CD14-positive monocyte (primary cell): ENCODE measurements around the gene SPTSSA. TPM values are rescaled to one million over a fixed set of nuclear protein-coding genes. Genes with fewer than 3 reads are reported as not detected.

Experiments used
- DNase-seq, 3 donors: peaks; one replicate each; pipeline ENCODE4 v3.0.0-alpha.2; 2011 to 2022
- H2AFZ ChIP-seq: 2 replicates; pipeline ENCODE4 v1.6.0; 2012; ENCODE audit warnings: mild to moderate bottlenecking, low read depth, low read length, inconsistent platforms; ENCODE audit not compliant: insufficient read depth, poor library complexity, severe bottlenecking
- H3K27ac ChIP-seq, 2 donors: 1 replicate in 1 of 2; 2 replicates in 1 of 2; pipeline ENCODE4 v1.5.1; 2012 to 2013; ENCODE audit warnings: low read length in 2 of 2, control low read depth in 1 of 2, inconsistent platforms in 1 of 2, low read depth in 1 of 2, mild to moderate bottlenecking in 1 of 2
- H3K27me3 ChIP-seq, 2 donors: one replicate each; pipeline versions ENCODE4 v1.6.0 to v1.6.1; 2011 to 2013; ENCODE audit warnings: low read length in 2 of 2; ENCODE audit not compliant: control insufficient read depth in 2 of 2, insufficient read depth in 2 of 2
- H3K36me3 ChIP-seq, 2 donors: replicated peaks in 1 of 2; 1 replicate in 1 of 2; 2 replicates in 1 of 2; pipeline versions ENCODE4 v1.5.1 to v1.6.1; 2012 to 2013; ENCODE audit warnings: low read length in 2 of 2, control low read depth in 1 of 2, inconsistent platforms in 1 of 2, mild to moderate bottlenecking in 1 of 2; ENCODE audit not compliant: insufficient read depth in 2 of 2, control insufficient read depth in 1 of 2
- H3K4me1 ChIP-seq, 2 donors: 1 replicate in 1 of 2; 2 replicates in 1 of 2; pipeline versions ENCODE4 v1.5.1 to v1.6.1; 2012 to 2013; ENCODE audit warnings: low read length in 2 of 2, control low read depth in 1 of 2, inconsistent platforms in 1 of 2, mild to moderate bottlenecking in 1 of 2, moderate library complexity in 1 of 2; ENCODE audit not compliant: insufficient read depth in 2 of 2, control insufficient read depth in 1 of 2
- H3K4me2 ChIP-seq: replicated peaks from 2 replicates; pipeline ENCODE3; 2012; ENCODE audit warnings: low read length, moderate library complexity, mild to moderate bottlenecking; ENCODE audit not compliant: poor library complexity, severe bottlenecking; ENCODE audit errors: extremely low read depth
- H3K4me3 ChIP-seq, 3 experiments: fragments of 200-600 bp in 1 of 3; sonication (generic) in 1 of 3; replicated peaks in 1 of 3; 1 replicate in 2 of 3; 2 replicates in 1 of 3; pipeline ENCODE4 v1.5.1; 2011 to 2013; ENCODE audit warnings: low read length in 3 of 3, mild to moderate bottlenecking in 3 of 3, control low read depth in 2 of 3, low read depth in 2 of 3, inconsistent platforms in 1 of 3, moderate library complexity in 1 of 3
- H3K79me2 ChIP-seq: 2 replicates; pipeline ENCODE4 v1.6.0; 2012; ENCODE audit warnings: mild to moderate bottlenecking, control low read depth, inconsistent platforms, low read length, moderate library complexity; ENCODE audit not compliant: insufficient read depth
- H3K9ac ChIP-seq: 2 replicates; pipeline ENCODE4 v1.6.0; 2017; ENCODE audit warnings: low read length, mild to moderate bottlenecking; ENCODE audit not compliant: insufficient read depth, poor library complexity, severe bottlenecking
- H3K9me3 ChIP-seq, 2 donors: replicated peaks in 1 of 2; 1 replicate in 1 of 2; 2 replicates in 1 of 2; pipeline versions ENCODE4 v1.5.1 to v1.6.1; 2012 to 2013; ENCODE audit warnings: low read length in 2 of 2, control low read depth in 1 of 2; ENCODE audit not compliant: control insufficient read depth in 1 of 2, insufficient read depth in 1 of 2
- H4K20me1 ChIP-seq: 2 replicates; pipeline ENCODE4 v1.6.0; 2012; ENCODE audit warnings: mild to moderate bottlenecking, low read length, control low read depth, moderate library complexity; ENCODE audit not compliant: insufficient read depth
- H3K27ac Mint-ChIP-seq, 7 donors: one replicate each; pipeline ENCODE4 v1.8.0; 2020; ENCODE audit warnings: mild to moderate bottlenecking in 7 of 7, mixed read lengths in 7 of 7, moderate library complexity in 6 of 7, inconsistent platforms in 2 of 7
- H3K27me3 Mint-ChIP-seq, 3 donors: one replicate each; pipeline ENCODE4 v1.8.0; 2021 to 2022; ENCODE audit warnings: low read depth in 3 of 3, mild to moderate bottlenecking in 3 of 3, mixed read lengths in 3 of 3, moderate library complexity in 3 of 3, inconsistent platforms in 1 of 3
- H3K36me3 Mint-ChIP-seq, 2 donors: one replicate each; pipeline ENCODE4 v1.8.0; 2020; ENCODE audit warnings: mixed read lengths in 2 of 2, inconsistent platforms in 1 of 2, mild to moderate bottlenecking in 1 of 2
- H3K4me1 Mint-ChIP-seq: one replicate; pipeline ENCODE4 v1.8.0; 2020; ENCODE audit warnings: mild to moderate bottlenecking, mixed read lengths
- H3K4me3 Mint-ChIP-seq, 2 donors: one replicate each; pipeline ENCODE4 v1.8.0; 2020; ENCODE audit warnings: mild to moderate bottlenecking in 2 of 2, mixed read lengths in 2 of 2, moderate library complexity in 1 of 2
- H3K9me3 Mint-ChIP-seq, 7 donors: one replicate each; pipeline ENCODE4 v1.8.0; 2020 to 2022; ENCODE audit warnings: mixed read lengths in 7 of 7, mild to moderate bottlenecking in 6 of 7, moderate library complexity in 6 of 7, inconsistent platforms in 2 of 7
- CTCF ChIP-seq: fragments of 200-600 bp; IDR thresholded peaks from one replicate; pipeline ENCODE4 v1.8.0; 2022; ENCODE audit warnings: antibody characterized with exemption, mild to moderate bottlenecking
- WGBS: methylation state at CpG from one replicate; pipeline ENCODE4 v1.1.5; 2013; ENCODE audit warnings: missing lambda C conversion rate; ENCODE audit not compliant: insufficient coverage; 5-methylcytosine and 5-hydroxymethylcytosine counted together
- intact Hi-C, 2 donors: fragments of 100-400 bp; cut with micrococcal nuclease; formaldehyde crosslinking; loops; one replicate each; pipeline versions ENCODE4 v1.15.0 to v1.15.1; 2023
- polyA plus RNA-seq, 3 donors: library from polyadenylated mRNA; depleted of rRNA in 1 of 3; unstranded in 2 of 3; stranded (reverse) in 1 of 3; fragments of 300-500 nt in 2 of 3; fragments of >200 nt in 1 of 3; fragmentation: Illumina TruSeq in 2 of 3; gene quantifications; 1 replicate in 2 of 3; 2 replicates in 1 of 3; pipeline ENCODE4 v1.2.3, GENCODE V29; 2012 to 2021

SPTSSA gene
- polyA plus RNA-seq, 3 donors = 14.2 to 85.7 (median 70.6) TPM

- Histone ChIP-seq H3K27ac (no peak overlapping the region), H3K4me3 (no peak overlapping the region), H3K9ac (no peak overlapping the region), H3K4me1 (peaks cover 23 to 25% of the 10 kb centered on the region in 2 donors), H3K9me3 (no peaks in the 10 kb centered on the region), H3K27me3 (no peaks in the 10 kb centered on the region), H3K36me3 (peaks cover 0 to 7% of the 10 kb centered on the region in 2 donors), H2AFZ (no peak overlapping the region), H4K20me1 (peaks cover 4% of the 10 kb centered on the region), H3K4me2 (no peak overlapping the region), H3K79me2 (peaks cover 48% of the 10 kb centered on the region)
- intact Hi-C loops = no loop called here
- peaks cover 39% of the 10 kb centered on the region for H3K4me1 Mint-ChIP-seq
- H3K36me3 Mint-ChIP-seq = peaks cover 4 to 22% of the 10 kb centered on the region in 2 donors
- no peak overlapping the region for H3K4me3 Mint-ChIP-seq
- H3K27me3 Mint-ChIP-seq = no peaks in the 10 kb centered on the region
- H3K9me3 Mint-ChIP-seq = peaks cover 0 to 4% (median 2%) of the 10 kb centered on the region in 7 donors
- H3K27ac Mint-ChIP-seq = peak overlapping the region in 1 of 7 donors; percentile 22
- 100% methylated on average over 1 of the region's 4 CpGs for WGBS
- no peak for DNase-seq
- TF ChIP-seq CTCF = no peak
Observed at GRCh38 chr14:34439090-34439489, 22.9 kb downstream of the SPTSSA start.

- TF ChIP-seq CTCF = no peak
- DNase-seq = no peak
- Mint-ChIP-seq H3K4me3 (no peak overlapping the region), H3K4me1 (peaks cover 39% of the 10 kb centered on the region), H3K36me3 (peaks cover 4 to 23% of the 10 kb centered on the region in 2 donors), H3K27ac (peak overlapping the region in 2 of 7 donors; percentile 6 to 70), H3K27me3 (no peaks in the 10 kb centered on the region), H3K9me3 (peaks cover 0 to 4% (median 0%) of the 10 kb centered on the region in 7 donors)
- no peaks in the 10 kb centered on the region for H3K9me3 ChIP-seq
- H3K79me2 ChIP-seq = peaks cover 48% of the 10 kb centered on the region
- no peak overlapping the region for H2AFZ ChIP-seq
- H4K20me1 ChIP-seq = peaks cover 4% of the 10 kb centered on the region
- H3K27ac ChIP-seq = no peak overlapping the region
- intact Hi-C loops = no loop called here
- 100% methylated on average over 3 of the region's 4 CpGs for WGBS
- peaks cover 23 to 25% of the 10 kb centered on the region in 2 donors for H3K4me1 ChIP-seq
- no peak overlapping the region for H3K4me3 ChIP-seq
- H3K9ac ChIP-seq = no peak overlapping the region
- H3K27me3 ChIP-seq = no peaks in the 10 kb centered on the region
- H3K4me2 ChIP-seq = no peak overlapping the region
- H3K36me3 ChIP-seq = peaks cover 0 to 14% of the 10 kb centered on the region in 2 donors
Observed at GRCh38 chr14:34438438-34438837, 23.6 kb downstream of the SPTSSA start.
